ENCODE results near the gene FAM83E. TPM values are rescaled to one million over a fixed set of nuclear protein-coding genes. Genes with fewer than 3 reads are reported as not detected.

FAM83E gene
- total RNA-seq, 1 donor from 2014 or later = 0.64 TPM

DNA sequence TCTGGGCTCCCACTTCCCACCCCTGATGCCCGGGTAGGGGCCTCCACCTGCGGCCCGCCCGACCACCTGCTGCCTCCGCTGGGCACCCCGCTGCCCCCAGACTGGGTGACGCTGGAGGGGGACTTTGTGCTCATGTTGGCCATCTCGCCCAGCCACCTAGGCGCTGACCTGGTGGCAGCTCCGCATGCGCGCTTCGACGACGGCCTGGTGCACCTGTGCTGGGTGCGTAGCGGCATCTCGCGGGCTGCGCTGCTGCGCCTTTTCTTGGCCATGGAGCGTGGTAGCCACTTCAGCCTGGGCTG is 14.4 kb upstream of the FAM83E start:
- Mint-ChIP-seq H3K27me3 (ENCODE audit: unreplicated experiment) (peaks cover 23% of the 10 kb centered on the region), H3K9me3 (ENCODE audit: unreplicated experiment) (no peaks in the 10 kb centered on the region), H3K4me3 (ENCODE audit: unreplicated experiment) (no peak overlapping the region), H3K36me3 (ENCODE audit: low read depth, unreplicated experiment) (peaks cover 3% of the 10 kb centered on the region), H3K27ac (ENCODE audit: unreplicated experiment) (no peak overlapping the region), H3K4me1 (ENCODE audit: unreplicated experiment) (peaks cover 10% of the 10 kb centered on the region)
- TF ChIP-seq, protein P1, sequence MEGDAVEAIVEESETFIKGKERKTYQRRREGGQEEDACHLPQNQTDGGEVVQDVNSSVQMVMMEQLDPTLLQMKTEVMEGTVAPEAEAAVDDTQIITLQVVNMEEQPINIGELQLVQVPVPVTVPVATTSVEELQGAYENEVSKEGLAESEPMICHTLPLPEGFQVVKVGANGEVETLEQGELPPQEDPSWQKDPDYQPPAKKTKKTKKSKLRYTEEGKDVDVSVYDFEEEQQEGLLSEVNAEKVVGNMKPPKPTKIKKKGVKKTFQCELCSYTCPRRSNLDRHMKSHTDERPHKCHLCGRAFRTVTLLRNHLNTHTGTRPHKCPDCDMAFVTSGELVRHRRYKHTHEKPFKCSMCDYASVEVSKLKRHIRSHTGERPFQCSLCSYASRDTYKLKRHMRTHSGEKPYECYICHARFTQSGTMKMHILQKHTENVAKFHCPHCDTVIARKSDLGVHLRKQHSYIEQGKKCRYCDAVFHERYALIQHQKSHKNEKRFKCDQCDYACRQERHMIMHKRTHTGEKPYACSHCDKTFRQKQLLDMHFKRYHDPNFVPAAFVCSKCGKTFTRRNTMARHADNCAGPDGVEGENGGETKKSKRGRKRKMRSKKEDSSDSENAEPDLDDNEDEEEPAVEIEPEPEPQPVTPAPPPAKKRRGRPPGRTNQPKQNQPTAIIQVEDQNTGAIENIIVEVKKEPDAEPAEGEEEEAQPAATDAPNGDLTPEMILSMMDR (IDR thresholded peaks at IDR 0.05; ENCODE audit: unreplicated experiment) = no peak
- DNase-seq (ENCODE audit: low spot score) = no peak

DNA sequence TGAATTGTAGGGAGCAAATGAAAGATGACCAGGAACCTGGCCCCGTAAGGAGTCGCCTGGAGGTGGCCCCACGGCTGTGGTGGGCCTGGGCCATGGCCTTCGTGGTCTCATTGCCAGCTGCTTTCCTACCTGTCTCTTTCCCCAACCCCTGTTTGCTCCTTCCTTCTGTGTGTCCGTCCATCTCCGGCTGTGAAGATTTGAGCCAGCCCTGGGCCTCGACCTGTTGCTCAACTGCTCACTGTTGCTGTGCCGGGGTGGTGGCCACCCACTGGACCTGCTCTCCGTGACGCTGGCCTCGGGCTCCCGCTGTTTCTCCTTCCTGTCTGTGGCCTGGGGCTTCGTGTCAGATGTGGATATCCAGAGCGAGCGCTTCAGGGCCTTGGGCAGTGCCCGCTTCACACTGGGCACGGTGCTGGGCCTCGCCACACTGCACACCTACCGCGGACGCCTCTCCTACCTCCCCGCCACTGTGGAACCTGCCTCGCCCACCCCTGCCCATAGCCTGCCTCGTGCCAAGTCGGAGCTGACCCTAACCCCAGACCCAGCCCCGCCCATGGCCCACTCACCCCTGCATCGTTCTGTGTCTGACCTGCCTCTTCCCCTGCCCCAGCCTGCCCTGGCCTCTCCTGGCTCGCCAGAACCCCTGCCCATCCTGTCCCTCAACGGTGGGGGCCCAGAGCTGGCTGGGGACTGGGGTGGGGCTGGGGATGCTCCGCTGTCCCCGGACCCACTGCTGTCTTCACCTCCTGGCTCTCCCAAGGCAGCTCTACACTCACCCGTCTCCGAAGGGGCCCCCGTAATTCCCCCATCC is 13.8 kb upstream of the FAM83E start:
- H3K27me3 Mint-ChIP-seq (ENCODE audit: unreplicated experiment) = peaks cover 20% of the 10 kb centered on the region
- H3K9me3 Mint-ChIP-seq (ENCODE audit: unreplicated experiment) = no peaks in the 10 kb centered on the region
- H3K4me1 Mint-ChIP-seq (ENCODE audit: unreplicated experiment) = peaks cover 10% of the 10 kb centered on the region
- peaks cover 4% of the 10 kb centered on the region for H3K36me3 Mint-ChIP-seq (ENCODE audit: low read depth, unreplicated experiment)
- no peak overlapping the region for H3K27ac Mint-ChIP-seq (ENCODE audit: unreplicated experiment)
- TF ChIP-seq, protein P1 (IDR thresholded peaks at IDR 0.05; ENCODE audit: unreplicated experiment) = no peak
- no peak overlapping the region for H3K4me3 Mint-ChIP-seq (ENCODE audit: unreplicated experiment)
- DNase-seq (ENCODE audit: low spot score) = no peak

DNA sequence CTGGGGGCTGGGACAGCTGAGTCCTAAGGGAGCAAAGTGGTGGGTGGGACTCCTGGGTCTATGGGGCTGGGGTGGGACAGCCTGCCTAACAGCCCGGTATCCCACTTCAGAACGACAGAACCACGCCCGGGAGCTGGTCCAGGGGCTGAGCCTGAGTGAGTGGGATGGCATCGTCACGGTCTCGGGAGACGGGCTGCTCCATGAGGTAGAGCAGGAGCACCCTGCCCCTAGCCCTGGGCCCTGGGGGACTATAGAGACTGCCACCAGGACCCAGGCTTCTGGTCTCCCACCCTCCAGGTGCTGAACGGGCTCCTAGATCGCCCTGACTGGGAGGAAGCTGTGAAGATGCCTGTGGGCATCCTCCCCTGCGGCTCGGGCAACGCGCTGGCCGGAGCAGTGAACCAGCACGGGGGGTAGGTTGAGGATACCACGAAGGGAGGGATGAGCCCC is 13.0 kb upstream of the FAM83E start:
- H3K4me1 Mint-ChIP-seq (ENCODE audit: unreplicated experiment) = peaks cover 15% of the 10 kb centered on the region
- no peak overlapping the region for H3K4me3 Mint-ChIP-seq (ENCODE audit: unreplicated experiment)
- DNase-seq (ENCODE audit: low spot score) = no peak
- no peak overlapping the region for H3K27ac Mint-ChIP-seq (ENCODE audit: unreplicated experiment)
- TF ChIP-seq, protein P1 (IDR thresholded peaks at IDR 0.05; ENCODE audit: unreplicated experiment) = no peak
- H3K36me3 Mint-ChIP-seq (ENCODE audit: low read depth, unreplicated experiment) = peaks cover 10% of the 10 kb centered on the region
- no peaks in the 10 kb centered on the region for H3K9me3 Mint-ChIP-seq (ENCODE audit: unreplicated experiment)
- H3K27me3 Mint-ChIP-seq (ENCODE audit: unreplicated experiment) = peaks cover 21% of the 10 kb centered on the region

DNA sequence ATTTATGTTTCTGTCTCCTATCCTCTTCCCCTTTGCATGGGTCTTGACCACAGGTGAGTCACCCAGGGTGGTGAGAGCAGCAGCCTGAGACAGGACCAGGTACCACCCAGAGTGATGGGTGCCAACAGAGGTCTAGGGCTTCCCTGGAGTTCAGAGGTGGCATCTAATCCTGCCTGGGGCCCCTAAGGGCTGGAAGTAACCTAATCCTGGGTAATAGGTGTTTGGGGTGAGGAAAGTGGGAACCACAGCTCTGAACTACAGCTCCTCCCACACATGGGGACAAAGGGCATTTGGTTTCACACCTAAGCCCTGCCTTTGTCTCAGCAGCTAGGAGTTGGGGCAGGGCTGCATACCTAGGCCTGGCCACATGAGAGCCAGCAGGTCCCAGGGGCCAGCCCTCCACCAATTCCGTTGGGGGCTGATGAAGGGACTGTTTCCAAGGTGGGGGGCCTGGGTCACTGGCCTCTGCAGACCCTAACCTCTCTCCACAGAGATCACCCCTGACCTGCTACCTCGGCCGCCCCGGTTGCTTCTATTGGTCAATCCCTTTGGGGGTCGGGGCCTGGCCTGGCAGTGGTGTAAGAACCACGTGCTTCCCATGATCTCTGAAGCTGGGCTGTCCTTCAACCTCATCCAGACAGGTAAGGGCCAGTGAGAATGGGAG is 12.5 kb upstream of the FAM83E start:
- Mint-ChIP-seq H3K36me3 (ENCODE audit: low read depth, unreplicated experiment) (peaks cover 12% of the 10 kb centered on the region), H3K27ac (ENCODE audit: unreplicated experiment) (no peak overlapping the region), H3K4me3 (ENCODE audit: unreplicated experiment) (no peak overlapping the region), H3K4me1 (ENCODE audit: unreplicated experiment) (peaks cover 15% of the 10 kb centered on the region), H3K9me3 (ENCODE audit: unreplicated experiment) (no peaks in the 10 kb centered on the region), H3K27me3 (ENCODE audit: unreplicated experiment) (peaks cover 18% of the 10 kb centered on the region)
- TF ChIP-seq, protein P1 (IDR thresholded peaks at IDR 0.05; ENCODE audit: unreplicated experiment) = no peak
- DNase-seq (ENCODE audit: low spot score) = no peak

DNA sequence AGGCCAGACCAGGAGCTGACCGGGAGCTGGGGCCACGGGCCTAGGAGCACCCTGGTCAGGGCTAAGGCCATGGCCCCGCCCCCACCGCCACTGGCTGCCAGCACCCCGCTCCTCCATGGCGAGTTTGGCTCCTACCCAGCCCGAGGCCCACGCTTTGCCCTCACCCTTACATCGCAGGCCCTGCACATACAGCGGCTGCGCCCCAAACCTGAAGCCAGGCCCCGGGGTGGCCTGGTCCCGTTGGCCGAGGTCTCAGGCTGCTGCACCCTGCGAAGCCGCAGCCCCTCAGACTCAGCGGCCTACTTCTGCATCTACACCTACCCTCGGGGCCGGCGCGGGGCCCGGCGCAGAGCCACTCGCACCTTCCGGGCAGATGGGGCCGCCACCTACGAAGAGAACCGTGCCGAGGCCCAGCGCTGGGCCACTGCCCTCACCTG is 11.0 kb upstream of the FAM83E start:
- no peak for DNase-seq (ENCODE audit: low spot score)
- Mint-ChIP-seq H3K4me1 (ENCODE audit: unreplicated experiment) (peaks cover 15% of the 10 kb centered on the region), H3K36me3 (ENCODE audit: low read depth, unreplicated experiment) (peaks cover 13% of the 10 kb centered on the region), H3K9me3 (ENCODE audit: unreplicated experiment) (no peaks in the 10 kb centered on the region), H3K4me3 (ENCODE audit: unreplicated experiment) (no peak overlapping the region), H3K27me3 (ENCODE audit: unreplicated experiment) (peaks cover 16% of the 10 kb centered on the region), H3K27ac (ENCODE audit: unreplicated experiment) (no peak overlapping the region)
- TF ChIP-seq, protein P1 (IDR thresholded peaks at IDR 0.05; ENCODE audit: unreplicated experiment) = no peak
